GM19043 (cell line): Measurements from ENCODE around the gene KCNMA1.
"Not testable (repeated sequence)": the region's sequence is repeated elsewhere in the genome, so short reads cannot be mapped to it uniquely, and the experiment has no call there.

ENCODE experiments used
- ATAC-seq: cut with Tn5 transposase; IDR thresholded peaks from one replicate; pipeline ENCODE4 v1.9.1; 2021; ENCODE audit warnings: low read depth; ENCODE audit not compliant: unreplicated experiment

The KCNMA1 gene

DNA sequence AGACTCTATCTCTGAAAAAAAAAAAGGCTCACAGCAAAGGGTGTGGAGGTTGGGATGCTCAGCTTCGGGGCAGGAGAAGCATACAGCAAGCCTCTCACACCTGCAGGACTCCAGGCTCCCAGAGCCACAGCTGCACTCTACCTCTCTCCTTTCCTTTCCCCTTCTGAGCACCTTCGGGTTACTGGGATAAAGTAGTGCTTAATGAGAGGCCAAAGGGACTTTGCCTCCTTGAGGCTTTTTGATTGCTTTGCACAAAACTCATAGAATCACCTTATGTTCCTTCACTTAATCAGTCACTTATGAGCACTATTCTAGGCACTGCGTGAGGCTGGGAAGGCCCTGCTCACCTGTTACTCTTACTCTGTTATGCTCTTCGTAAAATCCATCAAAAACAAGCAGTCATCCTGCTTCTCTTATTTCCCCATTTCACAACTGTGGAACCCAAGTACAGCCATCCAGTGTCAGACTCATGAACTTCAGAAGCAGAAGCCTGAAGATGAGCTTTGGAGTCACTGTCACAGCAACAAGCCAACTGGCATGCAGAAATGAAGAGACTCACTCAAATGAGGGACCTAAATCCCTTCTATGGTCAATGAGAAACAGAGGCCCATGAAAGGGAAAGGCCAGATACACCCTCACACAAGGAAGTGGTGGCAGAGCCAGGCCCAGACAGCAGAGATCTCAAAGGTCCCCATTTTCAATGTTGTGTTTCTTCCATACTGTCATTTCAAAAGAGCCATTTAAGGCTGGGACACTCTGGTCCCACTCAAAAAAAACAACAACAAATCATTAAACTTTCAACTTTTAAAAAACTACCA lies 205.4 kb downstream of the KCNMA1 start:
- ATAC-seq: no peak

DNA sequence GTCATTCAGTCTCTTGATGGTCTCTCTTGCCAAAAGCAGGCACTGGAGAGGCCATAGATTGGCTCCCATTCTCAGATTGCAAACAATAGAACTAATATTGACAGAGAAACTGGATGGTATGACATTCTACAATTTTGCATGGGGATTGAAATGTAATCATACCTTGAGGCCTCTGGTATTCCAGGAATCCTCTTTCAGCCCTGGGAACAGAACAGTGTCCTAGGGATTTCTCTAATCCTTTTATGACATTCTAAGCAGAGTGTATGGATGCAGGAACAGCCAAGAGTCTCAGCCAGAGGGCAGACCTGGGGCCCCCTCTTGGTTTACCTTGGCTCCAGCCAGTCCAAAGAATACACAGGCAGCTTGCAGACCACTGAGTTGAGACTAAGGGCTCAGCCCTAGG lies 206.4 kb downstream of the KCNMA1 start:
- no peak for ATAC-seq

DNA sequence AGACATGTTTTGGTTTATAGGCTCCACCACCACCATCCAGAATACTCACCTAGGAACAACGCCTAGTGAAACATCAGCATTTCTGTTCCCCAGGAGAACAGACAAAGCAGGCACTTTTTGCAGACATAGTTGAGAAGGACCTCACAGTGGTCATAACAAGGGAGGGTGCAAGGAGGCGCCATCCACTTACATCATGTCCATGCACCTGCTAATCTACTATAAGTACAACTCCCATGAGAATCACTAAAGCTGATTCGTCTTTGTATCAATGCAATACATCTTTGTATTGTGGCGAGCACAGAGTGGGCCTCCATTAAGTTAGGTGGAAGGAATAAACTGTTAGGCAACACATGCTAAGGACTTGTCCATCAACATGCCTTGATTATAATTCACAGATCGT lies 207.1 kb downstream of the KCNMA1 start:
- no peak for ATAC-seq

DNA sequence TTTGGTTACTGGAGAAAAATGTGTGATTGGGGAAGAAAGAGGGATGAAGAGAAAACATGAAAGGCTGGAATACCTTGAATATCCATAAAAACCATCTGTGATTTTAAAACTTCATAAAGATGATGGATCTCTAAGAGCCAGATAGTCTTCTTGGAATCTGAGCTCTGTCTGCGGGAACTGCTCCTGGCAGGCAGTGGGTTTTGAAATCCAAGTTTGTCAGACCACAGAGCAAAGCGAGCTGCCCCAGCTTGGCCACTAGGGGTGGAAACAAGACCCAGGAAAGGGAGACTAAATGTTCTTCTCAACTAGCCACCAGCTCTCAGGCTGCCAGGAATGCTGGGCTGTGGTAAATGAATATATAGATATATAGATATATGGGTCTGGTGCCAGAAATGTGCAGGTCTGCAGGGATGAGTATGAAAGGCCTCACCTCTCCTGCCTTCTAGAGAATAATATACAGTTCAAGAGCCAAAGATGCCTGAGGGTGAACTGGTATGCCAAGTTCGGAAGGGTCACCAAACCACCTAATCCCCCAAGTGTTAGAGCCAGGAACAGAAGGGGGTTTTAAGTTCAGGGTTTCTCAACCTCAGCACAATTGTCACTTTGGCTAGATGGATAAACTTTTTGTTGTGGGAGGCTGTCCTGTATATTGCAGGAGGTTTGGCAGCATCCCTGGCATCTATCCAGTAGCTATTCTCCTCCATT lies 208.8 kb downstream of the KCNMA1 start:
- no peak for ATAC-seq

- no peak for ATAC-seq
These were observed 213.4 kb downstream of the KCNMA1 start for GRCh38 chr10:77424257-77424656.

GRCh38 chr10:77422491-77423338 lies 214.9 kb downstream of the KCNMA1 start:
- ATAC-seq: no peak

DNA sequence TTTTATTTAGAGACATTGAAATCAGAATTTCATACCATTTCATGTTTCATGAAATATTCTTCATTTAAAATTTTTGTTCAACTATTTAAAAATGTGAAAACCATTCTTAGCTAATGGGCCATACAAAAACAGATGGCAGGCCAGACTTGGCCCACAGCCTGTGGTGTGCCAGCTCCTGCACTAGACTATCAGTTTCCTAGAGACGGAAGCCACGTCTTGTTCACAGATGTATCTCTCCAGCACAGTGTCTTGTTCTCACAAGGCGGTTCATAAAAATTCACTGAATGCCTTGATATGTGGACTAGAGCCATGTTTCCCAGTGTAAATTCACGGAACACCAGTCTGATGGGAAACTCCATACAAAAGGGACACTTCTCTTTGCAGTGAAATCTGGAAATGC lies 216.0 kb downstream of the KCNMA1 start:
- no peak for ATAC-seq

DNA sequence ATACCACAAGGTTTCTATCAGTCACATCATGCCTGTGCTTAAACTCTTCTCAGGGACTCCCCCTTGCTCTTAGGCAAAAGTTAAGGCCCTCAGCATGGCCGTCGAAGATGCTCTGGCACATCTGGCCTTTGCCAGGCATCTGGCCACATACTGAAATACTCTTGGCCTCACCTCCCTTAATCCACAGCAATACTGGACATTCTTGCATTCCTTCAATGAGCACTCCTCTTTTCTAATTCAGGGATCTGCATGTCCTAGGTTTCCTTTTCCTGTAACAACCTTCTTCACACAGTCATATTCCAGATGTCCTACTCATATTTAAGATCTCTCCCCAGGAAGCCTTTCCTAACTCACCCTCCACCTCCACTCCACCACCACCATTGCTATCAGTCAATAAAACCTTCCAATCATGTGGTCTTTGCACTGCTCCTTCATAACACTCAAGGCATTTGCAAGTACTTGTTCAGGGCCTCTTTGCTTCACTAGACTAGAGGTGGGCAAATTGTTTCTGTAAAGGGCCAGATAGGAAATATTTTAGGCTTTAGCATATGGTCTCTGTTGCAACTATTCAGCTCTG lies 216.6 kb downstream of the KCNMA1 start:
- ATAC-seq: no peak

DNA sequence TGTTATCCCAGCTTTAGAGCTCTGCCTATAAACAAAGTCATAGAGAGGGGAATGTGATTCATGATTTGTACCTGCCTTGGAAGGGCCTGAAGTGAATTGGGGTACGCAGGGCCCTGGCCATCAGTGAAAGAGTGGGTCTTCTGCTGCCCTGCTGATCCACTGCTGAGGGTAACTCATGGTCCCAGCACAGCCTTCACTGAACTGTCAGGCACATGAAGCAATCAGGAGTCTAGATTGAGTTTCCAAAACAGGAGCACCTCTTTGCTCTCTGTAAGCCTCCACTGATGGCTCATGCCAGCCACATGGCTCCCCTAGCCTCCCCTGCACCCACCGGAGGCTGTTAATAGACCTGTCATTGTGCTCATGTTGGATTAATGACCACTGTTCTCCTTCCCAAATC lies 217.6 kb downstream of the KCNMA1 start:
- no peak for ATAC-seq

GRCh38 chr10:77419056-77419455 lies 218.6 kb downstream of the KCNMA1 start:
- ATAC-seq: no peak

GRCh38 chr10:77417806-77418640 lies 219.6 kb downstream of the KCNMA1 start:
- ATAC-seq: no peak

GRCh38 chr10:77417359-77417758 lies 220.2 kb downstream of the KCNMA1 start:
- ATAC-seq: no peak

DNA sequence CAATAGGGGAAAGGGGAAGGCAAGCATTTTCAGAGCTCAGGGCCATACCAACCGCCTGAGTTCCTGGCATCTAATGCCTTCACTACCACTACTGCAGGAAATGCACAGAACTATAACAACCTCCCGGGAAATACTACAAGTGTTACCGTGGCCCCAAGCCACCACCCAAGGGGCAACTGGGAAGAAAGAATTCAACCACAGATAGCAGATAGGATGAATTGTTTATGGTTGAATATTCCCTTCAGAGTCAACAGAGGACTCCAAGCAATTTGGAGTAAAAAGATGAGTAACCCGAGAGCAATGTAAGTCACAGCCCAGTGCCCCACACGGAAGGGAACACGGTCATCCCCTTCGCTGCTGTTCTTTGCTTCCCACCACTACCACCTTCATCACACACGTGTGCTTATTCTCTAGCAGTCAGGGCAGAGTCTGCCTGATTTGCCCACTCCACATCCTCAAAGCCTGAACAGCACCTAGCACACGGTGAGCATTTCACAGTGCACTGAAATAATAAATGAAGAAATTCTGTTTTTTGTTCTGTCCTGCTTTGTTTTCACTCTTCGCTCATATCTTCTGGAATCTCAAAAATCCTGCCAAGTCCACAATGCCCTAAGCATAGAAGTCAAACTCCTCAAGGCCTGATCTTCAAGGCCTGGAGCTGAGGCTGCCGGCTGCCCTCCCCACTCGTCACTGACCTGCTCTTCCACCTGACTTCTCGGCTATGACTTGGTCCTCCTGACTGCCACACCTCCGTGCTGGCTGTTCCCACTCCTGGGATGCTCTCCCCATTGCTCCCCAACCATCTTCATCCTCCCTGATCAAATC lies 221.1 kb downstream of the KCNMA1 start:
- no peak for ATAC-seq

DNA sequence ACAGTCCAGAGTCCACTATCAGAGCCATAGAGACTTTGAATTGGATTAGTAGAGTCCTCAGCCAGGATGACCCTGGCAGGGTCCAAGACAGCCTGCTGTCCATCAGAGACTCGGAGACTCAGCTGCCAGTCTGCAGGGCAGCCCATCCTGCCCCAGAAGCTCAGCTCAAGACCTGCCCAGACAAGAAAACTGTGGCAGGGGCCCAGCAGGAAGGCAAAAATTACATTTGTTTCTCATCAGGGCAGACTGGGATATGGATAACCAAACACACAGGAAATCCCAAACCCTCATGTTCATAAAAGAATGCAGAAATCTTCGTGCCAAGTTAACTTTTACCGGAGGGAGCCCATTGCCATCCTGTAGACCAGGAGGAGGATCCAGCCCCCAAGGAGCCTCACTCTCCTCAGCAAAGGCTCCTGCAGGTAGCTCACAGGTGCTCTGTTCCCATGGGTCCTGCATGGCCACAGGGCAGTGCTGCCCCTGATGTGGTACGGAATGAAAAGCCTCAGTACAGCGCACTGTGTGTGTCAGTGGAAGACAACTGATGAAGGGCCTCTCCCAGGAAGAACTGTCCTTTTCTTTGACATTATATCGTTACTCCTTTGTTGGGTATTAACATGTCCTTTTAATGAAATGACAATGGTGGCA lies 222.2 kb downstream of the KCNMA1 start:
- no peak for ATAC-seq

GRCh38 chr10:77413231-77413630 lies 224.4 kb downstream of the KCNMA1 start:
- no peak for ATAC-seq

DNA sequence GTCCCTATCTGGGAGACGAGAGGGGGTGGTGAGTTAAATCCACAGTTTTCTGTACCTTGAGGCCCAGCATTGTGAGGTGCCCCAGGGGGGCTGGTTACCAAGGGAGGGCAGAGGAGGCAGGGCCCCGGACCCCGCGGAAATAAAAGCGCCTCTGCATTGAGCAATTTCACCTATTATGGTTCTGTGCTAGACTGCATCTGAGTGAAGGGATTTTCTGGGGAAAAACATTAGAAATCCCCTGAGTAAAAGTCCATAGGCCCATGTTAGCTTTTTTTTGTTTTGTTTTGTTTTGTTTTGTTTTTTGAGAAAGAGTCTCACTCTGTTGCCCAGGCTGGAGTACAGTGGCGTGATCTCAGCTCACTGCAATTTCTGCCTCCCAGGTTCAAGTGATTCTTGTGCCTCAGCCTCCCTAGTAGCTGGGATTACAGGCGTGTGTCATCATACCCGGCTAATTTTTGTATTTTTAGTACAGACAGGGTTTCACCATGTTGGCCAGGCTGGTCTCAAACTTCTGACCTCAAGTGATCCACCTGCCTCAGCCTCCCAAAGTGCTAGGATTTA lies 225.0 kb downstream of the KCNMA1 start:
- not testable (repeated sequence) for ATAC-seq

DNA sequence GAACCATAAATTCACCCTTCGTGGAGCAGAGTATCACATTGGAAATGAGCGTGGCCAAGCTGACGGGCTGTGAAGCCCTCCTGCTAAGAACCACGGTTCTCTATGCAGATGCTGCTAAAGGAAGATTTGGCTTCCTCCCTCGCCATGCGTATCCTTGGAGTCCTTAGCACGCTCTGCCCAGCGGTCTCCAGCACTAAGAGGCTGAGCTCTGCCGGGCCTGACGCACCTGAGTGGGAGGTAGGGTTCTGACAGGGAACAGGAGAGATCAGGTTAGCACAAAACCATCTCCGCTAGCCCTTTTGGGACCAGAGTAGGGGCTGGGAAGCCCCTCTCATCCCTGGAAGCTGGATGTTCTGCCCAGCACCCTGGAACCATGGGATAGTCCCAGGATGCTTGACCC lies 225.8 kb downstream of the KCNMA1 start:
- ATAC-seq: no peak

DNA sequence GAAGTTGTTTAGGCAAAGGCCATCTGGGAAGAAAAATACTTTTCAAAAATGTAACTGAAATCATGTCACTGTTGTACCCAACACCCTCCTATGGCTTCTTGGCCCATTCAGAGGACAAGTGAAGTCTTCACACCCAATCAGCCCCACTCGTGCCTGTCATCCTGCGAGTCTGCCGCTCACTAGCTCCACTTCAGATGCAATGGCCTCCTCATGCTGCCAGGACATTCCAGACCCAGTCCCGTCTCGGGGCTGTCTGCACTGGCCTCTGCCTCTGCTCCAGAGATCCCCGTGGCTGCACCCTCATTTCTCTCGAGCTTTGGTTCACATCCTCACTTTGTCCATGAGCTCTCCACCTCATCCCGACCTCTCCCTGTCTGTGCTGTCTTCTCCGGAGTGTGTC lies 227.1 kb downstream of the KCNMA1 start:
- no peak for ATAC-seq
